Measurements from ENCODE around the gene TM2D3.
A peak's percentile ranks its signal among the peaks of the same experiment; 100 is the strongest.

TM2D3 gene

DNA sequence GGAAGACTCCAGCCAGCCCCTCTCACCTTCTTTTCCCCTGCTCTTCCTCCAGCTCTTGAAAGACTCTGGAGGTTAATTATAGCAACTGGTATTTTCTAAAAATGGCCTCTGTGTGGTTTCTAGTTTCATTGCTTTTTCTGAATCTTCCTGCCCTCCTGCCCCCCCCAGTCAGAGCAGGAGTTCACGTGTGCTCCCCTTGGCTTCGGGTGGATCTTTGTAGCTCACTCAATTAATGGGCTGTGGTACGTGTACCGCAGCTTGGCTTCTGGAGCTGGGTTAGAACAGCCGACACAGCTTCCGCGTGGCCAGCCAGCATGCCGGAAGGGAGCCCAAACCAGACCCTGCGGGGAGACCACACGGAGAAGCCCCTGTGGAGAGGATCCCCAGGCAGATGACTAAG, 31.5 kb downstream of the TM2D3 start:
- DNase-seq = peak; percentile 49

- DNase-seq = no peak
Observed at GRCh38 chr15:101619615-101619865, 32.6 kb downstream of the TM2D3 start.

DNA sequence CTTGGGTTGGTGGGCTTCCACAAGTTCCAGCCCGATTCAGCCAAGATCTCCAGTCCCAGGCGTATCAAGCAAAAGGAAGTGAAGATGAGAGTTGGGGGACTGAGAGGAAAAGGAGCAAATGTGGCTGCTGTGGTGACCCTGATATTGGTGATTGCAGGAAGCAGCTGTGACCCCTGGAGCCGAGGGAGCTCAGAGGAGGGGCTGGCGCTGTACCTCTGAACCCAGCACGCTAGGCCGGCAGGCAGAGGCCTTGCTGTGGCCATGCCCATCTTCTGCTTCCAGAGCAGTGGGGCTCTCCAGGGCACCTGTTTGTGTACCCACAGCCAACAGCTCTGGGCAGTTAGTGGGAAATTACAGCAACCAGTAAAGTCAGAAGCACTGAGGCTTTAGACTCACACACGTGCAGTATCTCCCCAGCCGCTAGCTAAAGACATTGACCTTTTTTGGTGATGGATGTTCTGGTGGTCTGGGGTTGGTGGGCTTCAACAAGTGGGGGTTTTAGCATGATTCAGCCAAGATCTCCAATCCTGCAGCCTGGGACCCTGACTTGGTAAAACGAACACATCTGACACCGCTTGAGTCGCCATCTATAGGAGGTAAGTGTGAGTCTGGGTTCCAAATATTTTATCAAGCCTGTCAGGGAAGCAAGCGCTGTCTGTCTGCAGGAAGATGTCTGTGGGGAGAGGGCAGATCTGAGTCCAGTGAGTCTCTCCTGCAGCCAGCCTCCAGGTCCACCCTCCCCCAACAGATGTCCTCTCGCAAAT, 33.1 kb downstream of the TM2D3 start:
- no peak for DNase-seq

DNA sequence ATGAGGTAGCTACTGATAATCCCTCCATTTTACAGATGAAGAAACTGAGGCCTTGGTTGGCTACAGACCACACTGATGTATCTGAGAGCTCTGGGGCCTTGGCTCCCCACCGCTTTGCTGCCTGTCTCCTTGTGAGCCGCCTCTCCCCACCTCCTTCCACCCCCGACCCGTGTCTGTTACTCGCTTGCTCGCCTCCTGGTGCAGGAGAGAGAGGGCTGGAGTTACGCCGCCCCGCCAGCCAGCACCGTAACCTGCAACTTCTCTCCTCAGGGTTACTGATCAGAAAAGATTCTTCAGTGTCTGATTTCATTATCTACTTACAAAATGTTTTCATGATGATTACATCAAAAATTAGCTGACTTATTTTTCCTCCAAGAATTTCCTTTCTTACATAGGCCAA, 34.1 kb downstream of the TM2D3 start:
- DNase-seq = no peak

DNA sequence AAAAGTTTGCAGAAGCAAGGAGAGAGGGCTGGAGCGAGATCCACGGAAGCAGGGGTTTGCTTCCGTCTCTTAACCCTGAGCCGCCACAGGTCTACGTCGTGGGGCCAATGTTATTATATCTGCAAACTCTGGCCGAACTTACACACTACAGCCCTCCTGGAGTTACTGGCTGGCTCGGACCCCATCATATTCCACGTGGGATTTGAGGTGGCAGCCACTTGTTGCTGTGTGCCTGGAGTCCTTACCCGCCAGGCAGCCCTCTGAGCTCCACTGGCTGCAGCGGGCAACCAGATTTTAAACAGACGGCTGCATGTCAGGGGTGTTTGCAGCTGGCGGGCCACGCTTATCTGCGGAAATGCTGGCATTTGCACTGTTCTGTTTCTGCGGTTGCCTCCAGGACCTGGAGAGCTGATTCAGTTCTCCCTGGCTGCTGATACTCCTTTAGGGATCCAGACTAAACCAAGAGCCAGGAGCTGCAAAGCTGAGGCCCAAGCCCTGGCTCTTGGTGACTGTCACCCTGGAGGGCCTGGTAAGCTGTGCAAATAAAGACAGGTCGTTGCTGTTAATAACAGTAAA, 34.7 kb downstream of the TM2D3 start:
- DNase-seq = no peak

- peak; percentile 72 for DNase-seq
Observed at GRCh38 chr15:101615986-101616848, 36.0 kb downstream of the TM2D3 start.

DNA sequence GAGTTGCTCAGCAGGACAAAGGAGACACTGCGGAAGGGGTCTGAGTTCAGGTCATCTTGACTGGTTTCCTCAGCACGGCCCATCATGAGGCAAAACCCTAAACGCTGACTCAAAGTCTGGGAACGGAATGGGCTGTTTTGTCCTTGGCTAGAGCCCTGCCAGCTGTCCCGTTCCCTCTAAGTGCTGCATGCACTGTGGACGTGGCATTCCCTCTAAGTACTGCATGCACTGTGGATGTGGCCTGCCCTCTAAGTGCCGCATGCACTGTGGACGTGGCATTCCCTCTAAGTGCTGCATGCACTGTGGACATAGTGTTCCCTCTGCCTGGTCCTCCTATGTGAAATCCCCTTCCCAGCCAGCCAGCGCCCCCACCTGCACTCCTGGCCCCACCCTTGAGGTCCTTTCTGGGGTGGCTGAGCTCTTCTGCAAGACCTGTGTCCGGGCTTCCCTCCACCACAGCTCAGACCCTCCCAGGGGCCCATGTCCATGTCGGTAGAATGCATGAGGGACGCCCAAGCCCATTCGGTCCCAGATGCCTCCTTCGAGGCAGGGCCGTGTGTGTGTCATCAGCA, 36.7 kb downstream of the TM2D3 start:
- DNase-seq = no peak

GRCh38 chr15:101614761-101615160, 37.4 kb downstream of the TM2D3 start:
- no peak for DNase-seq

GRCh38 chr15:101614001-101614585, 38.1 kb downstream of the TM2D3 start:
- no peak for DNase-seq

- peak; percentile 68 for DNase-seq
Observed at GRCh38 chr15:101613130-101614000, 38.8 kb downstream of the TM2D3 start.

DNA sequence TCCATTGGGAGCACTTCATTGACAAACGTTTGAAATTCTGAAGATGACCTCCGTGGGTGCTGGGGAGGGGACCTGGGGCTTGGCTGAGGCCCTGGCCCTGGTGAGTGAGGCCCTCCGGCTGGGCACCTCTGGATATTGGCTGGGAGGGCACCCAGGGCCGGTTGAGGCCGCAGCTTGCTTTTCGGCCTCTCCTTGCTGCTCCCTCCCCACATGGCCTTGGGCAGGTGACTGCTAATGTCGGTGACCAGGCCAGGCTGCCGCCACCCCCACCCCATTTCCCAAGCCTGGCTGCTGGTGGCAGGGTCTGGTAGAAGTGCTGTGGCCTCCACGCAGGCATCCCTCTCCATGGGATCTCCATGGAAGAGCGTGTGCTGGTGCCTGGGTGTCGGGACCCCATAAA, 39.5 kb downstream of the TM2D3 start:
- DNase-seq = no peak

GRCh38 chr15:101611580-101612299, 40.4 kb downstream of the TM2D3 start:
- no peak for DNase-seq

DNA sequence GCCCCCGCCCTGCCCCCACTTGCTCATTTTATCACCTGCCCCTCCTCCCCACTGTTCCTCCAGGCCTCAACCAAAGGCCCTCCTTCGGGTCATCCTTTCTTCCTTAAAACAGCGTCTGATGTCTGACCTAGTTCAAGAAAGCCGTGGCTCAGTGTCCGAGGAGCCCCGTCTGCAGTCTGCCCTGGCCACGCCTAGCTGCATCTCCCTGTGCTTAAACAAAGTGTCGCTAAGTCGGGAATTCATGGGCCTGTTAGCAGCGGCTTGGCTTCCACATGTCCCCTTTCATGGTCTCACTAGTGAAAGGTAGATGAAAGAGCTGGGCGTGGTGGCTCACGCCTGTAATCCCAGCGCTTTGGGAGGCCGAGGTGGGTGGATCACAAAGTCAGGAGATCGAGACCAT, 41.2 kb downstream of the TM2D3 start:
- no peak for DNase-seq

GRCh38 chr15:101610611-101611000, 41.6 kb downstream of the TM2D3 start:
- DNase-seq = no peak

GRCh38 chr15:101609742-101610610, 42.2 kb downstream of the TM2D3 start:
- no peak for DNase-seq

GRCh38 chr15:101608201-101608600, 44.0 kb downstream of the TM2D3 start:
- DNase-seq = no peak

DNA sequence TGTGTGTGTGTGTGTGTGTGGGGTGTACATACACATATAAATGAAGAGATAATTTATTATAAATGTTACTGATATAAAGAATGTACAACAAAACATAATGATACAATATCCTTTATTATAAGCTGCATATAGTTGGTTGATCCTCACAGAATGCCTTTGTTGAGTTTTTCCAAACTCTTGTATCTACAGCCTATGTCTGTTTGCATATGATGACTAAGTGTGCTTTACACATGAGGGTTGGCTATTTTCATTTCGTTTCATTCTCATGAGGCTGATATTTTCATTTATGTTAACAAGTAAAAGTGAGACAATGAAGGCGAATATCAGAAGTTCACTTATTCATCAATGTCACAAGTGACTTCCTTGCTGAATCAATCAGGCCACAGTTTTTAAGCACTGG, 45.1 kb downstream of the TM2D3 start:
- DNase-seq = no peak

GRCh38 chr15:101604124-101604874, 47.9 kb downstream of the TM2D3 start:
- no peak for DNase-seq

DNA sequence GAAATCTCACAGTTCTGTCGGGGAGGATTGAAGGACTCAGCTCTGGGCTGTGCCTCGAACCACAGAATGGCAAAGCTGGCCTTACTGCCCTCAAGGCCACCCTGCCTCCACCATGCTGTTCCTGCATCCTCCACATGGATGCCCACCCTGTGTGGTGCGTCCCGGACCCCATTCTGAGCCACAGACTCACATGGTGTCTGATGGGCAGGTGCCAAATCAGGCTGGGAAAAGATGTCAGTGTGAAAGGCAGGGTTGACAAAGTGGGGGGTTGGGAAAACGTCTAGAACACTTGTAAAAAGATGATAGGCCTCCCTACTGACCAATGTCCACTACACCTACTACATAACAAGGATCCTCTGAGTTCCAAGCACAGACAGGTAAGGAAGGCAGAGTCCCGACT, 49.4 kb downstream of the TM2D3 start:
- no peak for DNase-seq

DNA sequence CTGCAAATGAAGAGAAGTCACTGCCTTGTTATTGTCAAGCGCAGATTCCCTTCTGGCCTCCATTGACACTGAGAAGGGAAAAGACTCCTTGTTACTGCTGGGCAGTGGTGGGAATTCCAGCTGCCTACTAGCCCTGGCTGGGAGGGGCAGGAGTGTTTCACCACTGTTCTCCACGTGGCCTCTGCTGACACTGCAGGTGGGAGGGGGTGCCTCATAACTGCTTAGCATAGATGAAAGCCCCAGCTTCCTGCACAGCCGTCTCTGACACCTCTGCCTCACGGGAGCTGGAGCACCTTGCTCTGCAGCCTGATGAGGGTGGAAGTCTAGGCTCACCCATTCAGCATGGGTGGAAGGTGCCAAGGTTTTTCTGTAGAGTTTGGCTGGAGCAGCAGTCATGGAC, 52.1 kb downstream of the TM2D3 start:
- DNase-seq = no peak

All from femur (tissue), 1 donor.